ENCODE measurements around the gene CDKN2B-AS1.
A peak's percentile ranks its signal among the peaks of the same experiment; 100 is the strongest.

Gene CDKN2B-AS1

DNA sequence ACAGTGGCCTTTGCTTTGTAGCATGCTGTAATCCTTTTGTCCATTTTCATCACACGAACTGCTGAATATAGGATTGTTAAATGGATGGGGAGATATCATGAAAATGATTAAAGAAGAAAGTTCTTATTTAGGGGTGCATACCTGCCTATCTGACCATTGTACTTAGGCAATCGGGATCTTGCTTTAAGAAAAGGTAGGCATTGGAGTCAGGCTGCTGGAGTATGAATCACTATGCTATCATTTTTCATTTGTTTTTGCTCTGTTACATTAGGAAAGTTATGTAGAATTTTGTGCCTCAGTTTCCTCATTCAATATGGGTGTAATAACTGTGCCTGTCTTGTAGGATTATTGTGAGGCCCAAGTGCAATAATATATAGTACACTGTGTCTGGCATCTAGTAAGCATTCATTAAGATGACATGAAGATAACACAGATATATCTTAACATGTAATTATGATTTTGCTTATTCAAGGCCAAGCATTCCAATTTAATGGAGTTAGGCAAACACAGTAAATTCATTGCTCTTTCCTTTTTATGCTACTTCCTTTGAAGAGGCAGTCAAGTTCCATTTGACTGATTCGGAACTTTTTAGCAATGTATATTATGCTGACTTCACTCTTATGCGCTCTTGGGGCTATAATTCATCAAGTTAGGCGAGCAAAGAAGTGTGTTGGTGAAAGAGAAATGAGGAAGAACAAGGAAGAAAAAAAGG is 124.4 kb downstream of the CDKN2B-AS1 start:
- no peak for DNase-seq (ENCODE audit: low spot score)

- no peak for DNase-seq (ENCODE audit: low spot score)
These were observed 125.0 kb downstream of the CDKN2B-AS1 start for GRCh38 chr9:22119522-22120158.

GRCh38 chr9:22120159-22120549 is 125.6 kb downstream of the CDKN2B-AS1 start:
- no peak for DNase-seq (ENCODE audit: low spot score)

GRCh38 chr9:22120595-22120994 is 126.0 kb downstream of the CDKN2B-AS1 start:
- no peak for DNase-seq (ENCODE audit: low spot score)

DNA sequence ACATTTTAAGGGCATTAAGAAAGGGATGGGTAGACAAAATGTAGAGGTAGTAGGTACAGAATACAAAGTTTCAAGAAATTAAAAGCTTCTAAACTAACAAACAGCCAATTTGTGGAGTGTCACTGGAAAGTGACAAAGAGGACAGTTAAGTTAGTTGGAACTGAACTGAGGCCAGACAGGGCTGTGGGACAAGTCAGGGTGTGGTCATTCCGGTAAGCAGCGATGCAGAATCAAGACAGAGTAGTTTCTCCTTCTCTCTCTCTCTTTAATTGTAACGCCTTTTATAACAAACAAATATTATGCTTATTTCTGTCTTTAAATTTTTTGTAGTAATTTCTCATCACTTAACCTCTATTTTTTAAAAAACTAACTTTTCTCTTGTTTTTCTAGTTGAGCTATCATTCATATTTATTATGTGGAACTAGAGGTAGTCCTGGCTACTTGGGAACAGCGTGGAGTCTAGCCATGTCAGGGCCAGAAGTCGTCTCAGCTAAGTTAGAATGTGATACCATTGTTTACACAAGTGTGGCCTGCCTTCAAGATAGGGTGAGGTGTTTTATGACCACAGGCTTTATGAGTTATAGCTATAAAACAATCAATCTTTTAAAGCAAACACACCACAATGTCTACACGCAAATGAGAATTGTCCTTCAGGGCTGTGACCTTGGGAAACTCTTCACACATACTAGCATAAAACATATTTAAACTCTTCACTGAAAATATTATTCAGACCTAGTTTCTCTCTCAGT is 129.8 kb downstream of the CDKN2B-AS1 start:
- DNase-seq (ENCODE audit: low spot score), result no peak

DNA sequence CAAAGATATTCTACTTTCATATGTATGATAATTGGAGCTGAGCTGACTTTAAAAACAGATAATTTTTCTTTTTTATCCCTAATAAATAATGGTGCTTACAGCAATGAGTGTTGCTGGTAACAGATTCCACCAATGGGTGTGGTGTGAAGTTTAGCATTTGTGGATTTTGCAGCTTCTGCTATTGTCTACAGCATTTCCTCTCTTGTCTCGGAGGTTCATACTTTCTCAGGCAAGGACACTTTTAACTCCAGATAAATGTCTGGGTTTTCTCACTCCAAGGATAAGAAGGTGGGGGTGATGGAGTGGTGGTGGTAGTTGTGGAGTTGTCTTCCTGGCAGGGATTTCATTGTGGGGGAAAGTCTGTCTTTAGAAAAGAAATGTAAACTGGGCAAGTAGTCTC is 134.5 kb downstream of the CDKN2B-AS1 start:
- DNase-seq (ENCODE audit: low spot score), result no peak

- DNase-seq (ENCODE audit: low spot score), result no peak
These were observed 135.0 kb downstream of the CDKN2B-AS1 start for GRCh38 chr9:22129633-22130032.

GRCh38 chr9:22131817-22132216 is 137.2 kb downstream of the CDKN2B-AS1 start:
- no peak for DNase-seq (ENCODE audit: low spot score)

DNA sequence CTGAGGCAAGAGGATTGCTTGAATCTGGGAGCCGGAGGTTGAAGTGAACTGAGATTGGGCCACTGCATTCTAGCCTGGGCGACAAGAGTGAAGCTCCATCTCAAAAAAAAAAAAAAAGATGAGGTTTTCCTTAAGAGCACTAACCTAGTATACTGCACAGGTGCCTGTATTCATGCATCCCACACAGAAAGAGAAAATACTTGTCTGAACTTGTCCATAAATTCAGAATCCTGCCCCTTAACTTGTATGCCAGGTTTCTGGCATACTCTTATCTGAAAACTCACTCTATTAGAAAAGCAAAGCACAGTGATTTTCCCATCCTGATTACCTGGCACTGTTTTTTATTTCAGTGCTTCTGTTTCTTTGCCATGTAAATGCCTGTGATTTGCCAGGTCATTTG is 139.8 kb downstream of the CDKN2B-AS1 start:
- DNase-seq (ENCODE audit: low spot score), result no peak

DNA sequence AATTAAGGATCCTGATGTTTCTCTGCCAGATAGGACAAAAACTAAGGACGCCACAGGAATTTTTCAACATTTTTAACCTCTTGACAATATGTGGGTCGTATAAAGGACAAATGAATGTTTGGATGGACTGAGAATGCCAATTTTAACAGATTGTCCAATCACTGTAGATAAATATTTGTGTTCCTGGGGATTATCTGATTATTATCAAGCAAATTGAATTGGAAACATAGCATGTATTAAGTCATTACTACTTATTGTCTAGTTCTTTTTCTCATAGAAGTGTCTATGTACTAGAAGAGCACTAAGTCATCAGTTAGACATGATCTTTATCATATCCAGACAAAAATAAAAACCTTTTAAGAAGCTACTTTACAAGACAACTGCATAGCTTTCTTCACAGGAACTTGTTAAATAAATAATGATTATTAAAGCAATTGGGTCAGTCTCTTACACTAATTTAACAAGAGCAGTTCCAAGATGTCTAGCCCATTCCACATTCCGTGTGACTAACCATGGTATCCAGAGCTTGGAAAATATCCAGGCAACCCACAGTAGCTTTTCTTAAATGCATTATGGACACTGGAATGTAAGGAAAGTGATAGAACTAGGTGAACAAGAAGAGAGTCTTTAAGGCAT is 142.0 kb downstream of the CDKN2B-AS1 start:
- no peak for DNase-seq (ENCODE audit: low spot score)

- no peak for DNase-seq (ENCODE audit: low spot score)
These were observed 144.5 kb downstream of the CDKN2B-AS1 start for GRCh38 chr9:22138956-22139660.

GRCh38 chr9:22141908-22142307 is 147.3 kb downstream of the CDKN2B-AS1 start:
- DNase-seq (ENCODE audit: low spot score), result peak; percentile 66

DNA sequence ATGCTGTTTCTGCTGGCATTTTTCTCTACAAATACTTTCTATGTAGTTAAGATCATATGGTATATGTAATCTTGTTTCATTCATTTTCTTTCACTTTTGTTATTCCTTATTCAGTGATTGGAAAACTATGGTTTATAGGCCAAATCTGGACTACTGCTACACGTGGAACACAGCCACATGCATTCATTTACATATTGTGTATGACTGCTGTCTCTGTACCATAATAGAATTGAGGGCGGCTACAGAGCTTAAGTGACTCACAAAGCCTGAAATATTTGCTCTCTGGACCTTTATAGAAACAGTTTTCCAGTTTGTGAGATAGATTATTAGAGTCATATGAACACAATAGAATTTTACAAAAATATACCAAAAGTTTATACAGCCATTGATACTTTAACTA is 148.1 kb downstream of the CDKN2B-AS1 start:
- no peak for DNase-seq (ENCODE audit: low spot score)

- no peak for DNase-seq (ENCODE audit: low spot score)
These were observed 149.4 kb downstream of the CDKN2B-AS1 start for GRCh38 chr9:22143799-22144625.

DNA sequence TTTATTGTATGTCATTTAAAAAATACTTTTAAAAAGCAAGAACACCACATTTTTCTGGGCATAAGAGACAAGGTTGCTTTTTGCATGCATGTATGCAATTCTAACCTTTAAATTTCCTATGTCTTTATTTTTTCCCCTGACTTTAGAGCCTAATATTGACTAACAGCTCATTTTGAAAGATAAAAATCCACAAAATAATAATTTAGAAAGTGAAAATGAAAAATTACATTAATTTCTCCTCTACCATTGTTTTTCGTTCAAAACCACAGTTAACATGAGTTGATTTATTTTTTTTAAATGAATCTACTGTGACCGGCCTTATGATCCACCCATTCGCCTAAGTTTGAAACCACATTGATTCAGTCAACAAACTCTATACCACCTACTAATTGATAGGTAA is 152.0 kb downstream of the CDKN2B-AS1 start:
- no peak for DNase-seq (ENCODE audit: low spot score)

DNA sequence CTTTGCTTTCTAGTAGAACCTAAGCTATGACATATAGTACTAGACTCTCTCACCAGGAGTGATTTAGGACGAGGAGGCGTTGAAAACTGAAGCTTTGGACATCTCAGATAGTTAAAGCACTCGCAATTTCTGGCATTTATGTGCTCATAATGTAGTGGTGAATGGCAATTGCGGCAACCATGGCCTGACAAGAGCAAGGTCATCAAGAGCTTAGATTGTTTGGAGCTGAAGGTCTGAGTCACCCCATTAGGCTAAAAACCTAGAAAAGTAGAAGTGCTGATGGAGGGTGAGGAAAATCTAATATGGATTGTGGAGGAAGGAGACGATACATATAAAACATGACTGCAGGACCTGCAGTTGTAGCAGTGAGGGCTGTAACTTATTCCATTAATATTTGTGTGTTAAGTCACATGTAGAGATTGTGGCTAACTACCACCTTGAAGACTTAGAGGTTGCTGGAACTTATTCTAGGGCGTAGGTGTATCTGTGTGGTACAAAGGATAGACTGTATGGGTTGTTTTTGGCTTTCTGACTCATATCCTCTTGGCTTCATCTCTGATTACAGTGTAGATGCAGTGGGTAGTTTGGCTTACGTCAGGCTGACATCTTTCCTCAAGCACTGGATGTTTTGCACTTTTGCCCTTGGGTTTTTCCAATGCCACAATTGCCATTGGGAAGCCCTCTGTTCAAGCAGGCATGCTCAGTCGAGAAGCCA is 153.4 kb downstream of the CDKN2B-AS1 start:
- DNase-seq (ENCODE audit: low spot score), result peak; percentile 47

DNA sequence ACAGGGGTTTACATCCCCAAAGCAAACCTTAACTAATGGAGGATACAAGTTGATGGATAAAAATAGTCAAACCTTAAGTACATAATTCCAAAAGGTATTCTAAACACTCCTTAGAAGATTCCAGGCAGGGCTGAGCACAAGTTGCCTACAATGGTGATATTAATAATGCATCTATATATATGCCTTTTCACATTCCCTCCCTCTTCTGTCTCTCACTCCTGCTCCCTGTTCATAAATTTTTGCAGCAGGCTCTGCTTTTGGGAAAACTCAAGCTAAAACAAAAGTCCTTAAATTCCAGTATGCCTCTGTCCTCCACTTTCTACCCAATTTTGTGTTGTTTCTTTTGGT is 153.9 kb downstream of the CDKN2B-AS1 start:
- no peak for DNase-seq (ENCODE audit: low spot score)

- DNase-seq (ENCODE audit: low spot score), result no peak
These were observed 154.5 kb downstream of the CDKN2B-AS1 start for GRCh38 chr9:22148876-22149637.

DNA sequence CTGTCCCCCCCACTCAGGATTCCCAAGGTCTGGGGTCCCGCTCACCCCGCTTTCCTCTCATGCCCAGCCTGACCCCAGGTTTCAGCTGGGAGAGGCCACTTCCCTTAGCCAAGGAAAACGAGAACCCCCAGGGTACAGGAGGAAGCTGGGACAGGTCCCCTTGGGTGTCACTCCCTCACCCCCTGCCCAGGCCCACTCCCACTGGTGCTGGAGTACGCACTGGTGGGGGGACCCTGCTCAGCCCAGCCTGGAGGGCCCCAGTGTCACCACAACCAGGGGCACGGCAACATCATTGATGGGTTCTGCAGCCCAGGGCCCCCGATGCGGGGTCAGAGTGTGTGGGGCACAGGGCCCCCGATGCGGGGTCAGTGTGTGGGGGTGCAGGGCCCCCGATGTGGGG is 159.5 kb downstream of the CDKN2B-AS1 start:
- DNase-seq (ENCODE audit: low spot score), result no peak

DNA sequence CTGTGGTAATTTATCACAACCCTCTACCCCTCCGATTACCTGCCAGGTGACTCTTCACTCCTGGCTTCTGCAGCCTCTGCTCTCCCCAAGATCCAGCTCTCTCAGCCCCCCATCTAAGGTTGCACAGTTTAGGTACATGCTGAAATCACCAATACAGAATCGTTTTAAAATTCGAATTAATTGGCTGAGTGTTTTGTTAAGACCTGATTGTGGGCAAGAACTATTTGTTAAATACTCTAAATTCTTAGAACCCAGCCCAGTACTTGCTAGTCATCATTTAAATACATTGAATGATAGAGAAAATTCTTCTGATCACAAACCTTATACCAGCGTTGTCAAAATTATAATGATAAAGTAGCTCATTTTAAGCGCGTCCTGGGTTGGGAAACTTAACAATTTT is 162.0 kb downstream of the CDKN2B-AS1 start:
- no peak for DNase-seq (ENCODE audit: low spot score)

Data from COLO829 (cell line).